ENCODE measurements around the gene UMAD1.

The UMAD1 gene

DNA sequence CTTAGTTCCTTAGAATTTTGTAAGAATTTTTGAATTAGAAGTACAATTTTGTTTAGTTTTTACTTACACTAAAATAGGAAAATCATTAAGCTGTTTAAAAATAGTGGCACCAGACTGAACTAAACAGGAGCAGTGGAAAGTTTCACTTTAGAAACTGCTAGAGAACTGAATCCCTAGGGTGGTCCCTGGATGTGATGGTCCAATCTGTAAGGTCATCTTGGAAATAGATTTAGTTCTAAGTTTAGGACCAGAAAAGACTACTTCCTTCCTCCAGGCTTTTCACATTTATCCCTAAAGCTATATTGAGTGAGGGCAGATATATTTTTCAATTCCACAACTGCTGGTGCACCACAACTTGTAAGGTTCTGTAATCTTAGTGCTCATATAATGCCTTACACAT lies 58.8 kb downstream of the UMAD1 start:
- ATAC-seq = no peak
- no peak for TF ChIP-seq ZNF565 (CRISPR knock-in tag; conservative IDR thresholded peaks at IDR 0.05; ENCODE audit: low read depth)
- TF ChIP-seq GLIS3 (CRISPR knock-in tag; IDR thresholded peaks at IDR 0.05) = no peak
- no peak for TF ChIP-seq SNAI2 (CRISPR knock-in tag; IDR thresholded peaks at IDR 0.05)
- no peak for TF ChIP-seq ISL1 (CRISPR knock-in tag; IDR thresholded peaks at IDR 0.05)
- no peak for TF ChIP-seq TOX (CRISPR knock-in tag; IDR thresholded peaks at IDR 0.05; ENCODE audit: borderline replicate concordance)
- TF ChIP-seq, protein P1, sequence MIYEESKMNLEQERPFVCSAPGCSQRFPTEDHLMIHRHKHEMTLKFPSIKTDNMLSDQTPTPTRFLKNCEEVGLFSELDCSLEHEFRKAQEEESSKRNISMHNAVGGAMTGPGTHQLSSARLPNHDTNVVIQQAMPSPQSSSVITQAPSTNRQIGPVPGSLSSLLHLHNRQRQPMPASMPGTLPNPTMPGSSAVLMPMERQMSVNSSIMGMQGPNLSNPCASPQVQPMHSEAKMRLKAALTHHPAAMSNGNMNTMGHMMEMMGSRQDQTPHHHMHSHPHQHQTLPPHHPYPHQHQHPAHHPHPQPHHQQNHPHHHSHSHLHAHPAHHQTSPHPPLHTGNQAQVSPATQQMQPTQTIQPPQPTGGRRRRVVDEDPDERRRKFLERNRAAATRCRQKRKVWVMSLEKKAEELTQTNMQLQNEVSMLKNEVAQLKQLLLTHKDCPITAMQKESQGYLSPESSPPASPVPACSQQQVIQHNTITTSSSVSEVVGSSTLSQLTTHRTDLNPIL (CRISPR knock-in tag; IDR thresholded peaks at IDR 0.05; ENCODE audit: low read depth) = no peak
- no peak for TF ChIP-seq ZNF8 (CRISPR knock-in tag; IDR thresholded peaks at IDR 0.05)
- TF ChIP-seq ESRRG (CRISPR knock-in tag; IDR thresholded peaks at IDR 0.05) = no peak
- no peak for TF ChIP-seq ZFP30 (CRISPR knock-in tag; IDR thresholded peaks at IDR 0.05)
- TF ChIP-seq ZFP3 (CRISPR knock-in tag; IDR thresholded peaks at IDR 0.05) = no peak
- no peak for TF ChIP-seq ZNF70 (CRISPR knock-in tag; IDR thresholded peaks at IDR 0.05)

DNA sequence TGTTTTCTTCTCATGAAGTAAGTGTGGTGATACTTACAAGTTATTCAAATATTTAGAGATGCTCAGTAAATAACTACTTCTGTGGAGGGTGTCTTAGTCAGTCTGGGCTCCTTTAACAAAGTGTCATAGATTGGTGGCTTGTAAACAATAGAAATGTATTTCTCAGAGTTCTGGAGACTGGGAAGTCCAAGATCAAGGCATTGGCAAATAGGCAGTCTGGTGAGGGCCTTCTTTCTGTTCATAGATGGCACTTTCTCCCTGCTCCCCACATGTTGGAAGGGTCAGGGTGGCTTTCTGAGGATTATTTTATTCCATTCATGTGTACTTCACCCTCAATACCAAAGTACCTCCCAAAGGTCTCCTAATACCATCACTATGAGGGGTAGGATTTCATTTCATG lies 59.4 kb downstream of the UMAD1 start:
- TF ChIP-seq RARB (CRISPR knock-in tag; IDR thresholded peaks at IDR 0.05) (no peak), GLIS3 (CRISPR knock-in tag; IDR thresholded peaks at IDR 0.05) (no peak), ZNF70 (CRISPR knock-in tag; IDR thresholded peaks at IDR 0.05) (no peak)
- TF ChIP-seq, protein P2, sequence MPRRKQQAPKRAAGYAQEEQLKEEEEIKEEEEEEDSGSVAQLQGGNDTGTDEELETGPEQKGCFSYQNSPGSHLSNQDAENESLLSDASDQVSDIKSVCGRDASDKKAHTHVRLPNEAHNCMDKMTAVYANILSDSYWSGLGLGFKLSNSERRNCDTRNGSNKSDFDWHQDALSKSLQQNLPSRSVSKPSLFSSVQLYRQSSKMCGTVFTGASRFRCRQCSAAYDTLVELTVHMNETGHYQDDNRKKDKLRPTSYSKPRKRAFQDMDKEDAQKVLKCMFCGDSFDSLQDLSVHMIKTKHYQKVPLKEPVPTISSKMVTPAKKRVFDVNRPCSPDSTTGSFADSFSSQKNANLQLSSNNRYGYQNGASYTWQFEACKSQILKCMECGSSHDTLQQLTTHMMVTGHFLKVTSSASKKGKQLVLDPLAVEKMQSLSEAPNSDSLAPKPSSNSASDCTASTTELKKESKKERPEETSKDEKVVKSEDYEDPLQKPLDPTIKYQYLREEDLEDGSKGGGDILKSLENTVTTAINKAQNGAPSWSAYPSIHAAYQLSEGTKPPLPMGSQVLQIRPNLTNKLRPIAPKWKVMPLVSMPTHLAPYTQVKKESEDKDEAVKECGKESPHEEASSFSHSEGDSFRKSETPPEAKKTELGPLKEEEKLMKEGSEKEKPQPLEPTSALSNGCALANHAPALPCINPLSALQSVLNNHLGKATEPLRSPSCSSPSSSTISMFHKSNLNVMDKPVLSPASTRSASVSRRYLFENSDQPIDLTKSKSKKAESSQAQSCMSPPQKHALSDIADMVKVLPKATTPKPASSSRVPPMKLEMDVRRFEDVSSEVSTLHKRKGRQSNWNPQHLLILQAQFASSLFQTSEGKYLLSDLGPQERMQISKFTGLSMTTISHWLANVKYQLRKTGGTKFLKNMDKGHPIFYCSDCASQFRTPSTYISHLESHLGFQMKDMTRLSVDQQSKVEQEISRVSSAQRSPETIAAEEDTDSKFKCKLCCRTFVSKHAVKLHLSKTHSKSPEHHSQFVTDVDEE (CRISPR knock-in tag; IDR thresholded peaks at IDR 0.05) = no peak
- no peak for ATAC-seq

- TF ChIP-seq, protein P3, sequence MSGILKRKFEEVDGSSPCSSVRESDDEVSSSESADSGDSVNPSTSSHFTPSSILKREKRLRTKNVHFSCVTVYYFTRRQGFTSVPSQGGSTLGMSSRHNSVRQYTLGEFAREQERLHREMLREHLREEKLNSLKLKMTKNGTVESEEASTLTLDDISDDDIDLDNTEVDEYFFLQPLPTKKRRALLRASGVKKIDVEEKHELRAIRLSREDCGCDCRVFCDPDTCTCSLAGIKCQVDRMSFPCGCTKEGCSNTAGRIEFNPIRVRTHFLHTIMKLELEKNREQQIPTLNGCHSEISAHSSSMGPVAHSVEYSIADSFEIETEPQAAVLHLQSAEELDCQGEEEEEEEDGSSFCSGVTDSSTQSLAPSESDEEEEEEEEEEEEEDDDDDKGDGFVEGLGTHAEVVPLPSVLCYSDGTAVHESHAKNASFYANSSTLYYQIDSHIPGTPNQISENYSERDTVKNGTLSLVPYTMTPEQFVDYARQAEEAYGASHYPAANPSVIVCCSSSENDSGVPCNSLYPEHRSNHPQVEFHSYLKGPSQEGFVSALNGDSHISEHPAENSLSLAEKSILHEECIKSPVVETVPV (CRISPR knock-in tag; IDR thresholded peaks at IDR 0.05) = no peak
- TF ChIP-seq, protein P4, sequence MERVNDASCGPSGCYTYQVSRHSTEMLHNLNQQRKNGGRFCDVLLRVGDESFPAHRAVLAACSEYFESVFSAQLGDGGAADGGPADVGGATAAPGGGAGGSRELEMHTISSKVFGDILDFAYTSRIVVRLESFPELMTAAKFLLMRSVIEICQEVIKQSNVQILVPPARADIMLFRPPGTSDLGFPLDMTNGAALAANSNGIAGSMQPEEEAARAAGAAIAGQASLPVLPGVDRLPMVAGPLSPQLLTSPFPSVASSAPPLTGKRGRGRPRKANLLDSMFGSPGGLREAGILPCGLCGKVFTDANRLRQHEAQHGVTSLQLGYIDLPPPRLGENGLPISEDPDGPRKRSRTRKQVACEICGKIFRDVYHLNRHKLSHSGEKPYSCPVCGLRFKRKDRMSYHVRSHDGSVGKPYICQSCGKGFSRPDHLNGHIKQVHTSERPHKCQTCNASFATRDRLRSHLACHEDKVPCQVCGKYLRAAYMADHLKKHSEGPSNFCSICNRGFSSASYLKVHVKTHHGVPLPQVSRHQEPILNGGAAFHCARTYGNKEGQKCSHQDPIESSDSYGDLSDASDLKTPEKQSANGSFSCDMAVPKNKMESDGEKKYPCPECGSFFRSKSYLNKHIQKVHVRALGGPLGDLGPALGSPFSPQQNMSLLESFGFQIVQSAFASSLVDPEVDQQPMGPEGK (CRISPR knock-in tag; IDR thresholded peaks at IDR 0.05; ENCODE audit: borderline replicate concordance) = no peak
- TF ChIP-seq ZC3H10 (CRISPR knock-in tag; IDR thresholded peaks at IDR 0.05) = no peak
- no peak for TF ChIP-seq RARB (CRISPR knock-in tag; IDR thresholded peaks at IDR 0.05)
- no peak for TF ChIP-seq GLIS3 (CRISPR knock-in tag; IDR thresholded peaks at IDR 0.05)
- TF ChIP-seq, protein P2 (CRISPR knock-in tag; IDR thresholded peaks at IDR 0.05) = no peak
- TF ChIP-seq ZNF8 (CRISPR knock-in tag; IDR thresholded peaks at IDR 0.05) = no peak
- TF ChIP-seq, protein P1 (CRISPR knock-in tag; IDR thresholded peaks at IDR 0.05; ENCODE audit: low read depth) = no peak
- no peak for TF ChIP-seq BACH2 (CRISPR knock-in tag; IDR thresholded peaks at IDR 0.05; ENCODE audit: borderline replicate concordance)
- TF ChIP-seq, protein P5, sequence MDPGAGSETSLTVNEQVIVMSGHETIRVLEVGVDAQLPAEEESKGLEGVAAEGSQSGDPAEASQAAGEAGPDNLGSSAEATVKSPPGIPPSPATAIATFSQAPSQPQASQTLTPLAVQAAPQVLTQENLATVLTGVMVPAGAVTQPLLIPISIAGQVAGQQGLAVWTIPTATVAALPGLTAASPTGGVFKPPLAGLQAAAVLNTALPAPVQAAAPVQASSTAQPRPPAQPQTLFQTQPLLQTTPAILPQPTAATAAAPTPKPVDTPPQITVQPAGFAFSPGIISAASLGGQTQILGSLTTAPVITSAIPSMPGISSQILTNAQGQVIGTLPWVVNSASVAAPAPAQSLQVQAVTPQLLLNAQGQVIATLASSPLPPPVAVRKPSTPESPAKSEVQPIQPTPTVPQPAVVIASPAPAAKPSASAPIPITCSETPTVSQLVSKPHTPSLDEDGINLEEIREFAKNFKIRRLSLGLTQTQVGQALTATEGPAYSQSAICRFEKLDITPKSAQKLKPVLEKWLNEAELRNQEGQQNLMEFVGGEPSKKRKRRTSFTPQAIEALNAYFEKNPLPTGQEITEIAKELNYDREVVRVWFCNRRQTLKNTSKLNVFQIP (CRISPR knock-in tag; IDR thresholded peaks at IDR 0.05; ENCODE audit: borderline replicate concordance, low read depth) = no peak
- no peak for TF ChIP-seq CSDC2 (CRISPR knock-in tag; IDR thresholded peaks at IDR 0.05)
- no peak for TF ChIP-seq ISL1 (CRISPR knock-in tag; IDR thresholded peaks at IDR 0.05)
- no peak for TF ChIP-seq OSR1 (CRISPR knock-in tag; IDR thresholded peaks at IDR 0.05)
- TF ChIP-seq ZNF70 (CRISPR knock-in tag; IDR thresholded peaks at IDR 0.05) = no peak
- TF ChIP-seq ZFP3 (CRISPR knock-in tag; IDR thresholded peaks at IDR 0.05) = no peak
- no peak for TF ChIP-seq ARNTL (CRISPR knock-in tag; IDR thresholded peaks at IDR 0.05; ENCODE audit: borderline replicate concordance, low read depth)
- ATAC-seq = no peak
Observed at GRCh38 chr7:7701527-7701926, 61.0 kb downstream of the UMAD1 start.

All from SK-N-SH treated with all-trans-retinoic acid at 6 μM for 48 hours (cell line).